NCI-H748 (cell line): ENCODE measurements around the gene PCYOX1L.

Experiments used
- DNase-seq: peaks from one replicate; lab custom pipeline; 2025; ENCODE audit not compliant: unreplicated experiment; lab: John Stamatoyannopoulos, UW

Gene PCYOX1L

GRCh38 chr5:149367249-149367971 is 9.6 kb downstream of the PCYOX1L start:
- peak; percentile 84 for DNase-seq

- DNase-seq, result no peak
Measured at GRCh38 chr5:149367972-149368645, 10.3 kb downstream of the PCYOX1L start.

- DNase-seq, result no peak
Measured at GRCh38 chr5:149370878-149371277, 13.0 kb downstream of the PCYOX1L start.

GRCh38 chr5:149371296-149371962 is 13.6 kb downstream of the PCYOX1L start:
- DNase-seq, result peak; percentile 66

GRCh38 chr5:149372076-149372795 is 14.4 kb downstream of the PCYOX1L start:
- DNase-seq, result no peak

GRCh38 chr5:149372932-149373331 is 15.1 kb downstream of the PCYOX1L start:
- DNase-seq, result no peak

GRCh38 chr5:149374303-149374702 is 16.5 kb downstream of the PCYOX1L start:
- no peak for DNase-seq

- no peak for DNase-seq
Measured at GRCh38 chr5:149374801-149375200, 17.0 kb downstream of the PCYOX1L start.

GRCh38 chr5:149375434-149375833 is 17.6 kb downstream of the PCYOX1L start:
- no peak for DNase-seq

- no peak for DNase-seq
Measured at GRCh38 chr5:149376104-149376503, 18.3 kb downstream of the PCYOX1L start.

GRCh38 chr5:149376711-149377447 is 19.0 kb downstream of the PCYOX1L start:
- DNase-seq, result no peak

- DNase-seq, result no peak
Measured at GRCh38 chr5:149378241-149378820, 20.5 kb downstream of the PCYOX1L start.

- DNase-seq, result no peak
Measured at GRCh38 chr5:149379177-149379761, 21.4 kb downstream of the PCYOX1L start, which contains the start of gene IL17B. Gene IL17B (minus strand): TSS chr5:149379292. CDS start chr5:149379225, 67 bp downstream.

GRCh38 chr5:149379818-149380374 is 22.1 kb downstream of the PCYOX1L start:
- no peak for DNase-seq

- no peak for DNase-seq
Measured at GRCh38 chr5:149380466-149381121, 22.7 kb downstream of the PCYOX1L start.

GRCh38 chr5:149381261-149381985 is 23.6 kb downstream of the PCYOX1L start:
- DNase-seq, result no peak

- DNase-seq, result peak; percentile 55
Measured at GRCh38 chr5:149381986-149382338, 24.1 kb downstream of the PCYOX1L start.

GRCh38 chr5:149382517-149383220 is 24.8 kb downstream of the PCYOX1L start:
- no peak for DNase-seq
